GM19023 (cell line): ENCODE measurements around the gene CHTF18.

ENCODE experiments used
- ATAC-seq: cut with Tn5 transposase; IDR thresholded peaks from one replicate; pipeline ENCODE4 v1.9.1; 2021; ENCODE audit warnings: mild to moderate bottlenecking, moderate library complexity; ENCODE audit not compliant: unreplicated experiment

CHTF18 gene

GRCh38 chr16:790086-790485, 1.7 kb downstream of the CHTF18 start:
- ATAC-seq: no peak

- ATAC-seq: no peak
Observed at GRCh38 chr16:791131-791530, 2.7 kb downstream of the CHTF18 start.

GRCh38 chr16:792221-792995, 4.0 kb downstream of the CHTF18 start:
- ATAC-seq: no peak

- no peak for ATAC-seq
Observed at GRCh38 chr16:793414-793813, 5.0 kb downstream of the CHTF18 start.

- no peak for ATAC-seq
Observed at GRCh38 chr16:794091-794822, 5.8 kb downstream of the CHTF18 start.

- ATAC-seq: no peak
Observed at GRCh38 chr16:794853-795466, 6.5 kb downstream of the CHTF18 start.

GRCh38 chr16:795580-796229, 7.3 kb downstream of the CHTF18 start:
- no peak for ATAC-seq

- no peak for ATAC-seq
Observed at GRCh38 chr16:796296-797119, 8.1 kb downstream of the CHTF18 start.

- ATAC-seq: no peak
Observed at GRCh38 chr16:797120-797420, 8.7 kb downstream of the CHTF18 start.

- no peak for ATAC-seq
Observed at GRCh38 chr16:797686-798085, 9.3 kb downstream of the CHTF18 start.

- no peak for ATAC-seq
Observed at GRCh38 chr16:798666-799065, 10.2 kb downstream of the CHTF18 start.

- no peak for ATAC-seq
Observed at GRCh38 chr16:799111-799947, 10.9 kb downstream of the CHTF18 start.

- ATAC-seq: no peak
Observed at GRCh38 chr16:799948-800833, 11.8 kb downstream of the CHTF18 start, which contains the start of gene GNG13. GNG13 (minus strand) TSS chr16:800734; CDS start chr16:799077, 1,657 bp downstream.

- ATAC-seq: no peak
Observed at GRCh38 chr16:800834-801511, 12.6 kb downstream of the CHTF18 start.

GRCh38 chr16:801584-802363, 13.4 kb downstream of the CHTF18 start:
- no peak for ATAC-seq

GRCh38 chr16:802461-802860, 14.0 kb downstream of the CHTF18 start:
- ATAC-seq: no peak
